Activated CD4-positive, alpha-beta T cell treated with anti-CD3 and anti-CD28 coated beads, Interleukin-2, amount 50 U/mL, for 16 hours (primary cell): Measurements from ENCODE around the gene EDN1.

Experiments
- DNase-seq: peaks from one replicate; pipeline ENCODE4 v3.0.0-alpha.2; 2020

EDN1 gene

DNA sequence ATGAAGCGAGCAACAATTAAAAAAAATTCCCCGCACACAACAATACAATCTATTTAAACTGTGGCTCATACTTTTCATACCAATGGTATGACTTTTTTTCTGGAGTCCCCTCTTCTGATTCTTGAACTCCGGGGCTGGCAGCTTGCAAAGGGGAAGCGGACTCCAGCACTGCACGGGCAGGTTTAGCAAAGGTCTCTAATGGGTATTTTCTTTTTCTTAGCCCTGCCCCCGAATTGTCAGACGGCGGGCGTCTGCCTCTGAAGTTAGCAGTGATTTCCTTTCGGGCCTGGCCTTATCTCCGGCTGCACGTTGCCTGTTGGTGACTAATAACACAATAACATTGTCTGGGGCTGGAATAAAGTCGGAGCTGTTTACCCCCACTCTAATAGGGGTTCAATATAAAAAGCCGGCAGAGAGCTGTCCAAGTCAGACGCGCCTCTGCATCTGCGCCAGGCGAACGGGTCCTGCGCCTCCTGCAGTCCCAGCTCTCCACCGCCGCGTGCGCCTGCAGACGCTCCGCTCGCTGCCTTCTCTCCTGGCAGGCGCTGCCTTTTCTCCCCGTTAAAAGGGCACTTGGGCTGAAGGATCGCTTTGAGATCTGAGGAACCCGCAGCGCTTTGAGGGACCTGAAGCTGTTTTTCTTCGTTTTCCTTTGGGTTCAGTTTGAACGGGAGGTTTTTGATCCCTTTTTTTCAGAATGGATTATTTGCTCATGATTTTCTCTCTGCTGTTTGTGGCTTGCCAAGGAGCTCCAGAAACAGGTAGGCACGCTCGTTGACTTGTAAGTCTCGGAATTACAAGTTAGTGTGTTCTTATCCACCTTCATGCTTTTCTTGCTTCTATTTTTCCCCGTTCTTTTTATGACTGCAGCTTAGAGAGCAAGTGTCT is at the start of gene EDN1:
Gene EDN1 (plus strand): TSS at position 429 of the 888 bp plus-strand sequence. CDS start 269 bp downstream, at position 698.
- peak; percentile 61 for DNase-seq

DNA sequence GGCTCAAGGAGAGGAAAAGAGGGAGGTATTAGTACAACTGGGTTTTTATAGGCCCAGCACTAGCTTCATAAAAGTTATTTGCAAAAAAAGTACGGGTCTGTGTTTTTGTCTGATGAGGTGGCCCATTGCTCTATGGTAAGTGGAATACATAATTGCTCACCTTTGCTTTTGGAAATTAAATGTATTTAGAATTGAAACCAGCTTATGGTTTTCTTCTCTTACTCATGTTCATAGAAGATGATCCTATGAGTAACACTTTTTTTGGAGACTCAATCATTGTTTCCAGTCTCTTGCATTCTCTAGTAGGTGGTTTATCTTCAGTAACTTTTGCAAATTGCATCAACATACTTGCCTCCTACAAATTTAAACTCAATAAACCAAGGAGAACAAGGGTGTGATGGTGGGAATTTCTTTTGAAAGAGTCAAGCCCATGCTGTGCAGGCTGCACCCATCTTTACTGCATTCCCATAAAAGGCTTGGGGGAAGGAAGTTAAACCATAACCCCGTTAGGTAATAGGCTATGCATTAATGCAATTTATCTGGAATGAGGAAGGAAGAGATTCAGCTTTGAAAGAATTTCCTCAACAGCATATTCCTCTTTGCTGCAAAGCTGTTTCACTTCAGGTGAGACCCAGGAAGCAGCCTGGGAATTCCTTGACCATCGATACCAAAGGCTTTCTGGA is 48.5 kb upstream of the EDN1 start:
- peak; percentile 18 for DNase-seq

DNA sequence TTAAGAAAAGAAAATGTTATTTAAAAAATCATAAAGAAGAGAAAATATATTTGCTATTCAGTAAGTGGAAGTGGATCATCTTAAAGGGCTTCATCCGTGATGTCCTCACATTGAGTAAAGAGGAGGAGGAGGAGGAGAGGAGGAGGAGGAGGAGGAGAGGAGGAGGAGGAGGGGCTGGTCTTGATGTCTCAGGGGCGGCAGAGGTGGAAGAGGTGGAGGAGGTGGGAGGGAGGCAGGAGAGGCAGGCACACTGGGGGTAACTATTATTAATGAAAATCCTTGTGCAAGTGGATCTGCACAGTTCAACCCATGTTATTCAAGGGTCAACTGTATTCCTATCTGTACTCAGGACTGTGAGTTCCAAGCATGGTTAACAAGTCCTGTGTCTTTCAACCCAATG is 47.0 kb upstream of the EDN1 start:
- no peak for DNase-seq

DNA sequence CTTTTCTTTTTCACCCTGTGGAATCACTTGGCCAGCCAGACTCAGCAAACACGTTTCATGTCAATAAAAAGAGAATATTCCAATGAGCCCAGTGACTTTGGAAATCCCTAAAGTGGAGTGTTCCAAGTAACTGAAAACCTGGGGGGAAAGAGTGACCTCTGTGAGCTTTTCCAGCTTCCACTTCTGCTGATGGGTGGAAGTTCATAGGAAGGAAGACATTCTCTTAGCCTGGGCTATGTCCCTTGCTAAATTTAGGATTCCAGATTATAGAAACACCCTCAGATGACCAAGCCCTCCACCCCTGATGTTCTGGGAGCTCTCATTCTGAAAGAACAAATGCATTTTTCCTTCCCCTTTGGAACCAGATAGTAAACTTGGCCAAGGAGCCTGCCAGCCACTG is 44.8 kb upstream of the EDN1 start:
- DNase-seq: no peak

DNA sequence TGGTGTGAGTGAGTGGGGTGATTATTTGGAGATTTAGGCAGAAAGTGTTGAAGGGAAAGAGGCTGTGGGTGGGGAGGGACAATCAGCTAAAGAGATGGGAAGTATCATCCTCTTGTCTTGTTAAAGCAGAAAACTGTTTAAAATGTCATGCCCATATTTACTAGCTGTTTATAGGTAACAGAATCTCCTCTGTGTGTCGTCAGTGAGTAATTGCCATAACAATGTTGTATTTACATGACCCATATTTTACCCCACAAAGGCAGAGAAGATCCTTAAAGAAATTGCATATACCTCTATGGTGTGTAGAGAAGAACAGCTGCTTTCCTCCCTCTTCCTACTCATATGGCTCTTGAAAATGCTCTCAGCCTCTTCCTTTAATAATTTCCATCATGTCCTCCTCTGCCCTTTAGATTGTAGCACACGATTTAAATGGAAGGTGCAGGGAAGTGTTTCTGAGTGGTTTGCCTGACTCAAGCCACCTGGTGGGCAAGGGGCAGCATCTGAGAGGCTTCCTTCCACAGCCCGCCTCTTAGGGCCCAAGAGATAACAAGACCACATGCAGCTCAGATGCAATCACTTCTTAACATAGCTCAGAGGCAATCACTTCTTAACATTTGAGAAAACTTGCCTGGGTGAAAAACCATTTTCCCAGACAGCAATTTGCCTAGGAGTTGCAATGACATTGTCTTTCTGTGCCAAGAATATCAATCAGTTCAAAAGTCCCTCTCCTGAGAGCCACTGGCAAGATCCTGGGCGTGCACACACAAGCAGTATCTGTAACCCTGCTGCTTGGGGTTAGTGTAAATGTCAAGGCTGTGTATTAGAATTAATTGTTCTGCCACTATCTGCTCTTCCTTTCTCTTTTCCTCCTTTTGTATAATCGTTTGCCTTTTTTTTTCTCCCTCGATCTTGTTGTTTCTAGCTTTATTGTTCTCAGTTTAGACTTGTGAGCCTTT is 44.1 kb upstream of the EDN1 start:
- no peak for DNase-seq

DNA sequence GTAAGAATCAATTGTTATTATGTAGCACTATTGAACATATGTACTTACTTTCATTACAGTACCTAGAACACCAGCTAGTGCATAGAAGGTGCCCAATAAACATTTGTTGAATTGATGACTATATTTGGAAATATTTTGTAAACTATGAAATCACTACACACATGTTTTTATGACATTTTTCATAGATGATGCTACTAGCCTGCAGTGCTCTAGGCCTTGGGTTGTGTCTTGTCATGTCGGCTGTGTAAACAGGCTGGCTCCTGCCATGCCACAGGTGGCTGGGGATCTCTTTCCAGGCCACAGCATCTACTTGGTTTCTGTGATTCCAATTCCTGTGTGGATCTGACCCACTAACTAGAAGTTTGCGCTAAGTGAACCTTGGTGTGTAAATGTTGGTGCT is 43.3 kb upstream of the EDN1 start:
- no peak for DNase-seq

DNA sequence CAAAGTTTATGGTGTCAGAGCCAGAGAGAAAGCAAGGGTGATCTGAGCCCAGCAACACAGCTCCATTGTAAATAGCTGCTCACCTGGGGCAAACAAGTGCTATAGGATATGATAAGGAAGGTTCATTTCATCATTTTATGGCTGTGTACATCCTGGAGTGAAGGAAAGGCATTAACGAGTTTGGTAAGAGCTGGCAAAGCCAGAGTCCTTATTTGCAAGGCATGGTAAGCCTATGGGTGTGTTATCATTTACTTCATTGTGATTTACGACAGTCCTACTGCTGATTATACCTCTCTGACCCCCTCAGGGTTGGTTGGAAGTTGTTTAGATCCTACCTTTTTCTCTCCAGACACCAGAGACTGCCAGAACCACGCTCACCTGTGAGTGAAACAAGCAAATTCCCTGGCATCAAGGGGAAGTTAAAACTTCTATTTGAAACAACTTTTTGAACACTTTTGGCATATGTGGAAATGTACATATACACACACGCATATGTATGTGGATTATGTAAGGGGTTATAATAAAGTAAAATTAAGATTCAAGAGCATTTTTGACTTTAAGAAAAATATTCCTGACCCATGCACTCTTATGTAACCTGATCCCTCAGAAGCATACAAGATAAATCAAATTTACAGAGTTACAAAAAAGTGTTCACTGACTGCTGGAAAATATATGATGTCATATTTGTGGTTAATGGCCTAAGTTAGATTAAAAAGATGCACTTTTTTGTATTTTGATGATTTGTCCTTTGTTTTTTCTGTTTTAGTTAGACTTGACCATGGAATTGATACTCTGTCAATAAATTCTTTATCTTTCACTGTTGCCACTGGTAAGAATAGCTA is 40.4 kb upstream of the EDN1 start:
- DNase-seq: no peak

DNA sequence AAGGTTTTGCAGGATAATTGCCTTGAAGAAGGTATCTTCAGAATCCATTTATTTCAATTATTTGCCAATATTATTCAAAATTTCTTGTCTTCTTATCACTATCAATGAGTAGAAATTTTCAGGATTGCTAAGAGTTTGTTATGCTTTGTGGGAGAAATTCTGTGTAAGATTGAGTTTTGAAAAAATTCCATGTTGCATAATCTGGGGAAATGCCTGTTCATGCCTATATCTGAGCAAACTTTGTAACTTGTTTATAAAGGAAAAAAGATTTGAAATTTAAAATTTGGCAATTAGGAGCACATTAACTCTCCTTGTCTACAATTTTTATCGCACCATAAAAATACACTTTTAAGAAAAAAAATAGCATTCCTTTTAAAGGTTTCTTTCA is 39.8 kb upstream of the EDN1 start:
- DNase-seq: no peak

DNA sequence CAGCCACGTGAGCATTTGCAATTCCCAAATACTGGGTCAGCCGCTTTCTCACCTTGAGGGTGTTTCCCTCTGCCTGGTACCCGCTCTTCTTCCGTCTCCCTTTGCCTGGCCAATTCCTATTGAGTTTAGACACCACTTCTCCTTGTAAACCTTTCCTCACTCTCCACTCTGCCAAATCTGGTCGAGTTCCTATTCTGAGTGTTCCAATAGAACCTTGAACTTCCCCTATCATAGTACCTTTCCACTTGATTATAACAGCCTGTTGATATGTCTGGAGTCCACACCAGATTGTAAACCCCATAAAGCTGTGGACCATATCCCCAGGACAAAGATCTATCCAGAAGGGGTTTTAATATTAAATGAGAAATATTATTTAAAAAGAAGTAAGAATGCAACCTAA is 36.0 kb upstream of the EDN1 start:
- no peak for DNase-seq

DNA sequence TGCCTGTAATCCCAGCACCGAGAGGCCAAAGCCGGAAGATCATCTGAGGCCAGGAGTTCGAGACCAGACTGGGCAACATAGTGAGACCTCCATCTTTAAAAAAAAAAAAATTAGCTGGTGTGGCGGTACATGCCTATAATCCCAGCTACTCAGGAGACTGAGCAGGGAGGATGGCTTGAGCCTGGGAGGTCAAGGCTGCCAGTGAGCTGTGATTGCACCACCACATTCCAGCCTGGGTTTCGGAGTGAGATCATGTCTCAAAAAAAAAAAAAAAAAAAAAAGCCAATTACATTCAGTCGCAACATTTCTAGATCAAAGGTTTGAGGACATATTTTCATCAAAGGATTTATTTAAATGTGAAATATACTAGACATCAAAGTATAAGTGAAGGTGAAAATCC is 32.0 kb upstream of the EDN1 start:
- no peak for DNase-seq

DNA sequence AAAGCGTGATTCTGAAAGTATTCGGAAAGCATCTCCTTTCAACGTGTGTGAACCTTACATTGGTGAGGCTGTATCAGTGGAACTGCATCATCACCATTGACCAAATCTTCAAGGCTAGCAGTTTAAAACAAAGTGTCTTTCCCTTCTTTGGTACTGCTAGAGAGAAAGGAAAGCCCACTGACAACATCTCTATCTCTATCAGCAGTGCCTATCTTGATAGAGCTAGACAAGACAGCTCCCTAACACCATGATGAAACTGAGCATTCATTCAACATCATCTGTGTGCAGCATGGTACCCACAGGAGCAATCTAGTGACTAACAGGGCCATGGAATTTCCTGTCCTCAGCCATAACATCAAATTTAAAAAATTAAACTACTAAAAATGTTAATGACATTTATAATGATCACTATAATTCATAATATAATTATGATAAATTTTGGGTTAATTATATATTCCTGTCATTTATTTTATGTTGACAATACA is 31.5 kb upstream of the EDN1 start:
- DNase-seq: no peak

DNA sequence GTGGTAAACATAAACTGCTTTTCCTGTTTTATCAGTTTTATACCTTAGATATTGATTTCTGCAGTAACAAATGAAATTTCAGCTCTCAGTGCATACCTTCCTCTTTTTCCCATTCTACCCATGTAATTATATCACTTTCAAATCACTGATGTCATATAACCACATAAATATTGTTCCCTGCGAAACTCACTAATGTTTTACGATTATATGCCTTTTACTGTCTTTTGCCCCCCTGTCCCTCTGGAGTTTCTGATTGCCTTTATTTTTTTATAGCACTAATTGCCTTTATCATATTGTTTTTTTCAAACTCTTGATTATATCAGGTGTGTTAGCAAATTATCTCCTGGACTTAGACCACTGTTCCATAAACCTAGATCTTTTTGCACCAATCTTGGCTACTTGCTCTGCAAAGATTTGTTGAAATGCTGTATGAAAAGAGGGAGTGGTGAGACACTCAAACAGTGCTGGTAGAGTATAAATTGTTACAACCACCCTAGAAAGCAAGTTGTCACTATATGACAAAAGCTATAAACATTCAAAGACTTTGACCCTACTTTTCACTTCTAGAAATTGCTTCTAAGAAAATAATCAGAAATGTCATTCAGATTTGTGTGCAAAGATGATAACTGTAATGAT is 29.6 kb upstream of the EDN1 start:
- no peak for DNase-seq

DNA sequence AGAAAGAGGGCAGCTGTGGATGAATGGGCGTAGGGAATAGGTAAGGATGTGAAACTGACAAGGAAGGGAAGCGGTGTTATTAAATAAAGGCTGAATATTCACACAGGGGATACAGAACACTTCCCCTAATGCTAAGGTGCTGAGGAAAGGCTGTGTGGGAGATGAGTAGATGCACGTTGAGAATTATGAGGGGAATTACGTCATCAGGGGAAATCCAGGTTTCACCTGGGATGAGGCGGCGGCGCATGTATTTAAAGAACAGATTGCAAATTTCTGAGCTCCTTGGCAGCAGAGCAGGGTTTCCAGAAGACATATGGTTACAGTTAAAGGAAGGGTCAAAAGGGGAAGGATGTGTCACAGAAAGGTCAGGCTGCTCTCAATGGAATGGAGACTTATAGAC is 28.7 kb upstream of the EDN1 start:
- no peak for DNase-seq

DNA sequence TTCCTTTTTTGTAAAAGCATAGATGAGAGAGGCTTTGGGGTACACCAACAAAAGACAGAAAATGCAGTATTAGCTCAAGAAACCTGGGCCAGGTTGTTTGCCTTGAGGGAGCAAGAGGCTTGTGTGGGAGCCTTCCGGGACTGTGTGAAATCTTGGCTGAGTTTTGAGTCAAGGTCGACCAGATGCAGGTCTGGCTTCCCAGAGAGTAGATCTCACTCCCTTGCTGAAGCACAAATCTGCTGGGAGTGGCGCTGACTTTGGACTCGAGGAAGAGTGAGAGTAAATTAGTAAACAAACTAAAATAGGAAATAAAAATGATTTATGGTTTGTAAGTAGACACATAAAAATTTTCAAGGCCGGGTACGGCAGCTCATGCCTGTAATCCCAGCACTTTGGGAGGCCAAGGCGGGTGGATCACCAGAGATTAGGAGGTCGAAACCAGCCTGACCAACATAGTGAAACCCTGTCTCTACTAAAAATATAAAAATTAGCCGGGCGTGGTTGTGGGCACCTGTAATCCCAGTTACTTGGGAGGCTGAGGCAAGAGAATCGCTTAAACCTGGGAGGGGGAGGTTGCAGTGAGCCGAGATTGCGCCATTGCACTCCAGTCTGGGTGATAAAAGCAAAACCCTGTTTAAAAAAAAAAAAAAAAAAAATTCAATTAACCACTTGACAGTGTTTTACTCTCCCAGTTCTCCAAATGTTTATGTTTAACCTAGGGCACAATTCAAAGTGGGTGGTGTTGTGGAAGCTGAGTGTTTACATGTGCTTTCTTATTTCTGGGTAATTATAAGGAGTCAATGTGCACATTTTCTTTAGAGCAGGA is 27.7 kb upstream of the EDN1 start:
- DNase-seq: no peak

DNA sequence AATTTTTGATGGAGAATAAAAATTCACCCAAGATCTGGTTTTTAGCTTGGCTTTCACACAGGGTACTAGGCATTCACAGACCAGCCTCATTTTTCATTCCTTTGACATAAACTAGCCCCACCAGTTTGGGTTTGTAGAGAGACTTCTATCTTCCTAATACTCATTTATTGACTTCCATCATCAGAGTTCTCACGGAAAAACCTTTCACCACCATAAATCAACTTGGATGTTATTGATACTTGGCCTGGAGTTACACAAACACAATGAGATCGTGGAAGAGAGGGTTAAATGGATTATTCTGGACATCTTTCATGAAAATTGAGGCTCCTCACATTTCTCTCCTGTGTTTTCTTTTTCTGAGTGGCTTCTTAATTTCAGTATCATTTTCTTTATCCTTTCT is 26.8 kb upstream of the EDN1 start:
- DNase-seq: no peak

DNA sequence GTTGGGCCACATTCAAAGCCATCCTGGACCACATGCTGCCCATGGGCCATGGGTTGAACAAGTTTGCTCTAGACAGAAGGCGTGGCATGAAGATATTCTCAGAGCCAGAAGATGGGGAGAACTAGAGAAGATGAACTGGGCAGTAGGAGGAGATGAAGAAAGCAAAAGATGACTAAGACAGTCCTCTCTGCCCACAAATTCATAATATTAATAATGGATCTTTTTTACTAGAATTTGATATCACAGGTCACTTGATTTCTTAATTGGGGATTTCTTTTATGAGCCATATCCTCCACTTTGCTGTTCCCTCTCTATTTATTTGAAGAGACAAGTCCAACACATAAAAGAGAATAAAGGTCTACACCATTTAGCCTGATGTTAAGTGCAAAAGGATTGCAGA is 25.5 kb upstream of the EDN1 start:
- DNase-seq: no peak

DNA sequence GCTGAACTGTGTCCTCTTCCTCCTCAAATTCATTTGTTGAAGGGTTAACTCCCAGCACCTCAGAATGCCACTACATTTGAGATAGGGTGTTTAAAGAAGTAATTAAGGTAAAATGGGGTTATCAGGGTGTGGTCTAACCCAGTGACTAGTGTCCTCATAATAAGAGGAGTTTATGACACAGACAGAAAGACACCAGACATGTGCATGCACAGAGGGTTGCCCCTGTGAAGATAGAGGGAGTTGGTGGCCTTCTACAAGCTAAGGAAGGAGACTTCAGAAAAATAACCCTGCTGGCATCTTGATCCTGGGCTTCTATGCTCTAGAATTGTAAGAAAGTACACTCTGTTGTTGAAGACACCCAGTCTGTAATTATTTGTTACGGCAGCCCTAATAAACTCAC is 24.9 kb upstream of the EDN1 start:
- no peak for DNase-seq

DNA sequence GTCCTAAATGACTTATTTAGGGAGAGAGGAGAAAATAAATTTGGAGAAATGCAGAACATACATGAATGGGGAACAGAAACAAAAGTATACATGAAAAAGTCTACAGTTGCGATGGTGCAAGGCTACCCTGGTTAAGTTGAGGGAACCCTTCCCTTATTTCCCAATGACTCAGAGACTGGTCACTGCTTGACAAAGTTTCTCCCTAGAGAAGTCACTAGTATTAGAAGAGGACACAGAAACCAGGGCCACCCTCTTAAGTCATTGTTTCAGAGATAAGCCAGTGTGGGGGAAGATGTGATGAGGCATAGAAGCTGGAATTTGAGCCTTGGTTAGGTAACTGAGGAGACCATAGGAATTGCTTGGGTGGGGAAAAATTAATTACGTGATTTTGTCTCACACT is 24.4 kb upstream of the EDN1 start:
- no peak for DNase-seq

DNA sequence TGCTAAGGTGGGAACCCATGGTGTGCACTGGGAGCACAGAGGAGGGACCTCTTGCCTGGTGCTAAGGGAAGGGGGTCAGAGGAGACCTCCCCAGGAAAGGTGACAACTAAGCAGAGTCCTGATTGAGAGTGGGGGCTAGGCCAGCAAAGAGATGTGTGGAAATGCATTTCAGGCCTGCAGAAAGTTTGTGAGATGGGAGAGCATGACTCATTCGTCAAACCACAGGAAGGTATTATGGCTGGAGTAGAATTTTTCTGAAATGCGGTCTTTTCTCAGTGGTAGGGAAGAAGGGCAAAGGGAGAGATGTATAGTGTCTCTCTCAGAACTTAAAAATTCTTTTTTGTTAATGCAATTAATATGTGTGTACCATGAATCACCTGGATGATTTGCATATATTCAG is 23.6 kb upstream of the EDN1 start:
- DNase-seq: peak; percentile 29

DNA sequence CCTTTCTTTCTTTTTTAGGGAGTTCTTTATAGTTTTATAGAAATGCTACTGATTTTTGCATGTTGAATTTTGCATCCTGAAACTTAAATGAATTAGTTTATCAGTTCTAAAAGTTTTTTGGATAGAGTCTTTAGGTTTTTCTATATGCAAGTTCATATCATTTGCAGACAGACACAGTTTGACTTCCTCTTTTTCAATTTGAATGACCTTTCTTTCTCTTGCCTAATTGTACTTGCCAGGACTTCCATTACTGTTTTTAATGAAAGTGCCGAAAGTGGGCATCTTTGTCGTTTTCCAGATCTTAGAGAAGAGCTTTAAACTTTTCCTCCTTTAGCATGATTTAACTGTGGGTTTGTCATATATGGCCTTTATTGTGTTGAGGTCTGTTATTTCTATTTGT is 21.1 kb upstream of the EDN1 start:
- no peak for DNase-seq
